Mammary epithelial cell (primary cell): ENCODE results near the gene ZNF692.

Experiments
- CTCF ChIP-seq, 2 donors: IDR thresholded peaks in 1 of 2; conservative IDR thresholded peaks in 1 of 2; 2 replicates each; pipeline ENCODE4 v1.5.1; 2011 to 2012; ENCODE audit warnings: inconsistent platforms in 2 of 2, low read length in 2 of 2, mild to moderate bottlenecking in 2 of 2, control low read depth in 1 of 2, low read depth in 1 of 2; ENCODE audit not compliant: insufficient read depth in 1 of 2; ENCODE audit errors: extremely low read depth in 1 of 2
- EZH2 ChIP-seq: IDR thresholded peaks from 2 replicates; pipeline ENCODE4 v1.6.1; 2012; ENCODE audit warnings: low read length, inconsistent platforms, borderline replicate concordance

DNA sequence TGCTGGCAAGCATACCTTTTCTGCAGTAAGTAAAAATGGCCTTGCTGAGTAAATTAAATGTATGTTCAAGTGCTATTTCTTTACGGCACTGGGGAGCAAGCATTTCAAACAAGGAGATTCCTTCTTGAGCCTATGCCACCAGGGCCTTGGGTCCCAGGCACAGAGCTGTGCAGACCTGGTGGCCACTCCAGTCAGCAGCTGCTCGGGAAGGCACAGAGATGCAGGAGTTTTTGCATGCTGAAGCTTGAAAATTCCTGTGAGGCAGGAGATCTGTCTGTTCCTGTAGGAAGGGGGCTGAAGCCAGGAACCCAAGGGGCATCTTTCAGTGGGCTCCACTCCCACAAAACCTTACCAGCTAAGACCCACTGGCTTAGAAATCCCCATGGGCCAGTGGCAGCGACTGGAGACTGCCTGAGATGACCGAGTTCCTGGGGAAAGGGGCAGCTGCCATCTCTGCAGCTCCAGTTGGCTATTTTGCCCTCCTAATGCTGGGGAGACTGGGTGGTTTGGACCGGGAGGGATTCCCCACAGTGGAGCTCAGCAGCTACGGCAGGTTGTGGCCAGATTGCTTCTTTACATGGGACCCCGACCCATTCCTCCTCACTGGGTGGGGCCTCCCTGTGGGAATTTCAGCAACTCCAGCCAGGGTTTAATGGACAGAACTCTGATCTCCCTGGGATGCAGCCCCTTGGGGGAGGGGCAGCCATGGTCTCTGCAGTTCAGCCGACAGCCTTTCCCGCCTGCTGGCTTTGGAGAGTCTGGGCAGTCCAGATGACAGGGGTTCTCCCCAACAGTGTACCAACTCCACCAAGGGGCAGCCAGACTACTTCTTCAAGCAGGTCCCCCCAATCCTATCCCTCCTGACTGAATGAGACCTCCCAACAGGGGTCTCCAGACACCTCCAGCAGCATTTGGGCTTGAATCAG lies 38.8 kb upstream of the ZNF692 start:
- TF ChIP-seq CTCF (conservative IDR thresholded peaks at IDR 0.05 in 1 of 2, IDR thresholded peaks at IDR 0.05 in 1 of 2; ENCODE audit: extremely low read depth in 1 of 2, insufficient read depth in 1 of 2, low read depth in 1 of 2, low read length in 2 of 2) (no peak), EZH2 (no peak)
